Measurements from ENCODE around the gene ZNF76. TPM values are rescaled to one million over a fixed set of nuclear protein-coding genes. Genes with fewer than 3 reads are reported as not detected.

Gene ZNF76
- total and polyA plus RNA-seq, 10 of the 15 experiments (the other 5 are each of a cell fraction or from before 2014, with no cell fraction given): 2.8 to 41.0 (median 24.8) TPM

DNA sequence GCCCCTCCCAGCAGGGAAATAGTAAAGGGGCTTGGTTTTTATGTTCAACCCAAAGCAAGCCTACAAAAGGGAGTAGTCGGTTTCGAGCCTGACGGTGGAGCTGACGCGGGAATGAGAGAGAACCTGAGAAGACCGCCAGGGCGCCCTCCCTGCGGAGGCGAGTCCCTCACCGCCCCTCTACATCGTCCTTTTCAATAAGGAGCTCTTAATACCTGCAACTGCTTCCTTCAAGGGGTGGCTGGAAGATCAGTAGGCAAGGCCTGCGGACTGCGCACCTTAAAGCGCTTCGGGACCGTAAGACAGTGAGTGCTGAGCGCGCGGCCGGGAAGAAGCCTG lies 709 bp upstream of the ZNF76 start:
- Histone ChIP-seq H3K9ac (ENCODE audit: control insufficient read depth, insufficient read depth, low read length) (peak overlapping the region; percentile 84), H3K4me2 (ENCODE audit: control insufficient read depth, insufficient read depth) (peak overlapping the region; percentile 87), H3K27me3 (replicated peaks in 1 of 2; ENCODE audit: control insufficient read depth in 2 of 2, insufficient read depth in 2 of 2, low read length in 1 of 2) (no peaks in the 10 kb centered on the region), H3K27ac (ENCODE audit: control insufficient read depth, insufficient read depth) (peak overlapping the region; percentile 85), H4K20me1 (ENCODE audit: control insufficient read depth, insufficient read depth) (no peaks in the 10 kb centered on the region), H3K4me1 (ENCODE audit: control insufficient read depth, insufficient read depth, low read length) (no peaks in the 10 kb centered on the region; the same call in 1 of the 2 replicates), H3K79me2 (ENCODE audit: control insufficient read depth, insufficient read depth, low read length) (peaks cover 23% of the 10 kb centered on the region), H3K36me3 (ENCODE audit: control insufficient read depth in 2 of 2, insufficient read depth in 2 of 2, low read length in 1 of 2) (no peaks in the 10 kb centered on the region), H3K4me3 (peak overlapping the region; percentile 70), H2AFZ (ENCODE audit: control insufficient read depth, low read depth, low read length) (peak overlapping the region; percentile 99), H3K9me3 (replicated peaks; ENCODE audit: control insufficient read depth, insufficient read depth, low read length) (no peaks in the 10 kb centered on the region)
- WGBS (ENCODE audit: insufficient coverage, insufficient replicate concordance, low lambda C conversion rate, missing lambda C conversion rate): 1% methylated on average over 20 of the region's 20 CpGs
- SMC1A ChIA-PET (ENCODE audit: uncharacterized antibody, unreplicated experiment): interaction anchor here (0.7 to 1.3 kb wide), 4 partner anchors 10 to 362 kb away, joined by 3 read pairs; no protein-coding TSS in a partner anchor
- in situ Hi-C loops (cut with MboI): no loop called here
- RAD21 ChIA-PET (ENCODE audit: unreplicated experiment): interaction anchor here (1.0 to 1.7 kb wide), 5 partner anchors 40 to 69 kb away, joined by 3 to 9 read pairs (median 5); no protein-coding TSS in a partner anchor
- ATAC-seq (peak; percentile 23), DNase-seq (ENCODE audit: low read depth, low spot score) (no peak), FAIRE-seq (no peak)
- intact Hi-C loops (cut with micrococcal nuclease; ENCODE audit: unreplicated experiment): no loop called here
- CTCF ChIA-PET: interaction anchor here (0.9 to 5.0 kb wide), 8 partner anchors 11 to 191 kb away, joined by 3 to 52 read pairs (median 6); partner anchors contain the start of gene DEF6
- POLR2A ChIA-PET: interaction anchor here (0.9 to 2.9 kb wide), 6 partner anchors 9 to 45 kb away, joined by 3 to 10 read pairs (median 5); partner anchors contain the start of gene DEF6
- TF ChIP-seq BACH1 (IDR thresholded peaks at IDR 0.05; ENCODE audit: borderline replicate concordance): no peak
- TF ChIP-seq, protein P1, sequence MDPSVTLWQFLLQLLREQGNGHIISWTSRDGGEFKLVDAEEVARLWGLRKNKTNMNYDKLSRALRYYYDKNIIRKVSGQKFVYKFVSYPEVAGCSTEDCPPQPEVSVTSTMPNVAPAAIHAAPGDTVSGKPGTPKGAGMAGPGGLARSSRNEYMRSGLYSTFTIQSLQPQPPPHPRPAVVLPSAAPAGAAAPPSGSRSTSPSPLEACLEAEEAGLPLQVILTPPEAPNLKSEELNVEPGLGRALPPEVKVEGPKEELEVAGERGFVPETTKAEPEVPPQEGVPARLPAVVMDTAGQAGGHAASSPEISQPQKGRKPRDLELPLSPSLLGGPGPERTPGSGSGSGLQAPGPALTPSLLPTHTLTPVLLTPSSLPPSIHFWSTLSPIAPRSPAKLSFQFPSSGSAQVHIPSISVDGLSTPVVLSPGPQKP (IDR thresholded peaks at IDR 0.05; ENCODE audit: low read depth, low read length): no peak
- BruUV-seq (replicated peaks): no TSS peak

DNA sequence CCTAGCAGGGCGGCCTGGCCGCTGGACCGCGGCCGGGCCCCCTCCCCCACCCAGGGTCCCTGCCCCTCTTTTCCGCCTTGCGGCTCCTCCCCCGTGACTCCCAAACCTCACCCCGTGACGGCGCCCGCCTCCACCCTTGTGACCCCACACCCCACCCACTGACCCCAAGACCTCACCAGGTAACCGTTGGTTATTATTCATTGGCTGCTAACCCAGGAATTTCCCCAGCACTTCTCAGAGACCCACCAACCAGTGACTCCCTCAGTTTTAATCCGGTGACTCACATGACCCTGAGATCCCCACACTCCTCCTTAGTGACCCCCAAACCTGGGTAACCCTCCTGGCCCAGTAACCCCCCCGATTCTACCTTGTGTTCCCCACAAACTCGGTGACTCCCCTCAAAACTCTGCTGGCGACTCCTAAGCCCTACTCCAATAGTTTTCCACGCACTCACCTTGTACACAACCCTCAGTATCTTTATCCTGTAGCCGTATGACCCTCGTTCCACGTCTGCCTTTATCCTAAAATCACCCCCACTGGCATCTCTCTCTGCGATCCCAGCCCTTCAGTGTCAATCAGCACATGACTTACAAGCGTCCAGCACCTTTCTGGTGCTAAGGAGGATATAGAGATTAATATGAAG lies 534 bp downstream of the ZNF76 start:
- 15% methylated on average over 10 of the region's 23 CpGs for WGBS (ENCODE audit: insufficient coverage, insufficient replicate concordance, low lambda C conversion rate, missing lambda C conversion rate)
- ChIA-PET SMC1A (ENCODE audit: uncharacterized antibody, unreplicated experiment) (no interaction called here), CTCF (interaction anchor here (0.9 to 3.8 kb wide), 5 partner anchors 11 to 190 kb away, joined by 3 to 19 read pairs (median 4); partner anchors contain the start of gene DEF6), POLR2A (interaction anchor here (0.6 to 2.9 kb wide), 7 partner anchors 8 to 427 kb away, joined by 3 to 10 read pairs (median 5); partner anchors contain the start of gene DEF6), RAD21 (ENCODE audit: unreplicated experiment) (interaction anchor here (0.5 to 1.7 kb wide), 8 partner anchors 9 to 68 kb away, joined by 3 to 9 read pairs (median 3); no protein-coding TSS in a partner anchor)
- Histone ChIP-seq H3K36me3 (ENCODE audit: control insufficient read depth in 2 of 2, insufficient read depth in 2 of 2, low read length in 1 of 2) (no peaks in the 10 kb centered on the region), H3K4me1 (ENCODE audit: control insufficient read depth, insufficient read depth, low read length) (peaks cover 6% of the 10 kb centered on the region), H3K4me3 (peak overlapping the region; percentile 70), H3K79me2 (ENCODE audit: control insufficient read depth, insufficient read depth, low read length) (peaks cover 26% of the 10 kb centered on the region), H2AFZ (ENCODE audit: control insufficient read depth, low read depth, low read length) (peak overlapping the region; percentile 80), H4K20me1 (ENCODE audit: control insufficient read depth, insufficient read depth) (no peaks in the 10 kb centered on the region), H3K27ac (ENCODE audit: control insufficient read depth, insufficient read depth) (peak overlapping the region; percentile 85), H3K4me2 (ENCODE audit: control insufficient read depth, insufficient read depth) (peak overlapping the region; percentile 94), H3K9ac (ENCODE audit: control insufficient read depth, insufficient read depth, low read length) (peak overlapping the region; percentile 84), H3K27me3 (replicated peaks in 1 of 2; ENCODE audit: control insufficient read depth in 2 of 2, insufficient read depth in 2 of 2, low read length in 1 of 2) (no peaks in the 10 kb centered on the region), H3K9me3 (replicated peaks; ENCODE audit: control insufficient read depth, insufficient read depth, low read length) (no peaks in the 10 kb centered on the region)
- BruUV-seq (replicated peaks): no TSS peak
- in situ Hi-C loops (cut with MboI) (no loop called here), intact Hi-C loops (cut with micrococcal nuclease; ENCODE audit: unreplicated experiment) (no loop called here)
- peak; percentile 55 for DNase-seq (ENCODE audit: low read depth, low spot score)
- ATAC-seq: peak; percentile 80
- FAIRE-seq: peak; percentile 38
- TF ChIP-seq JUND (IDR thresholded peaks at IDR 0.05; ENCODE audit: low read depth, low read length) (no peak), SUZ12 (IDR thresholded peaks at IDR 0.05; ENCODE audit: unreplicated experiment) (no peak), BRCA1 (IDR thresholded peaks at IDR 0.05; ENCODE audit: low read depth, low read length) (no peak), MTA2 (IDR thresholded peaks at IDR 0.05; ENCODE audit: low read depth) (peak; percentile 35; the same call in 1 of the 2 replicates), RAD51 (IDR thresholded peaks at IDR 0.05) (peak; percentile 64; the same call in 1 of the 2 replicates), CHD4 (IDR thresholded peaks at IDR 0.05) (no peak), PAX8 (IDR thresholded peaks at IDR 0.05) (no peak)
- TF ChIP-seq, protein P2, sequence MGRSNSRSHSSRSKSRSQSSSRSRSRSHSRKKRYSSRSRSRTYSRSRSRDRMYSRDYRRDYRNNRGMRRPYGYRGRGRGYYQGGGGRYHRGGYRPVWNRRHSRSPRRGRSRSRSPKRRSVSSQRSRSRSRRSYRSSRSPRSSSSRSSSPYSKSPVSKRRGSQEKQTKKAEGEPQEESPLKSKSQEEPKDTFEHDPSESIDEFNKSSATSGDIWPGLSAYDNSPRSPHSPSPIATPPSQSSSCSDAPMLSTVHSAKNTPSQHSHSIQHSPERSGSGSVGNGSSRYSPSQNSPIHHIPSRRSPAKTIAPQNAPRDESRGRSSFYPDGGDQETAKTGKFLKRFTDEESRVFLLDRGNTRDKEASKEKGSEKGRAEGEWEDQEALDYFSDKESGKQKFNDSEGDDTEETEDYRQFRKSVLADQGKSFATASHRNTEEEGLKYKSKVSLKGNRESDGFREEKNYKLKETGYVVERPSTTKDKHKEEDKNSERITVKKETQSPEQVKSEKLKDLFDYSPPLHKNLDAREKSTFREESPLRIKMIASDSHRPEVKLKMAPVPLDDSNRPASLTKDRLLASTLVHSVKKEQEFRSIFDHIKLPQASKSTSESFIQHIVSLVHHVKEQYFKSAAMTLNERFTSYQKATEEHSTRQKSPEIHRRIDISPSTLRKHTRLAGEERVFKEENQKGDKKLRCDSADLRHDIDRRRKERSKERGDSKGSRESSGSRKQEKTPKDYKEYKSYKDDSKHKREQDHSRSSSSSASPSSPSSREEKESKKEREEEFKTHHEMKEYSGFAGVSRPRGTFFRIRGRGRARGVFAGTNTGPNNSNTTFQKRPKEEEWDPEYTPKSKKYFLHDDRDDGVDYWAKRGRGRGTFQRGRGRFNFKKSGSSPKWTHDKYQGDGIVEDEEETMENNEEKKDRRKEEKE (IDR thresholded peaks at IDR 0.05): no peak
- TF ChIP-seq, protein P3, sequence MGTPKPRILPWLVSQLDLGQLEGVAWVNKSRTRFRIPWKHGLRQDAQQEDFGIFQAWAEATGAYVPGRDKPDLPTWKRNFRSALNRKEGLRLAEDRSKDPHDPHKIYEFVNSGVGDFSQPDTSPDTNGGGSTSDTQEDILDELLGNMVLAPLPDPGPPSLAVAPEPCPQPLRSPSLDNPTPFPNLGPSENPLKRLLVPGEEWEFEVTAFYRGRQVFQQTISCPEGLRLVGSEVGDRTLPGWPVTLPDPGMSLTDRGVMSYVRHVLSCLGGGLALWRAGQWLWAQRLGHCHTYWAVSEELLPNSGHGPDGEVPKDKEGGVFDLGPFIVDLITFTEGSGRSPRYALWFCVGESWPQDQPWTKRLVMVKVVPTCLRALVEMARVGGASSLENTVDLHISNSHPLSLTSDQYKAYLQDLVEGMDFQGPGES (IDR thresholded peaks at IDR 0.05): no peak

Measured in GM12878 (cell line).